DMS114 treated with DMSO at 0.1 percent for 48 hours (cell line): ENCODE measurements around the gene RARB.

Experiments
- DNase-seq: peaks from one replicate; lab custom pipeline; 2025; ENCODE audit not compliant: unreplicated experiment; lab: John Stamatoyannopoulos, UW

Gene RARB

DNA sequence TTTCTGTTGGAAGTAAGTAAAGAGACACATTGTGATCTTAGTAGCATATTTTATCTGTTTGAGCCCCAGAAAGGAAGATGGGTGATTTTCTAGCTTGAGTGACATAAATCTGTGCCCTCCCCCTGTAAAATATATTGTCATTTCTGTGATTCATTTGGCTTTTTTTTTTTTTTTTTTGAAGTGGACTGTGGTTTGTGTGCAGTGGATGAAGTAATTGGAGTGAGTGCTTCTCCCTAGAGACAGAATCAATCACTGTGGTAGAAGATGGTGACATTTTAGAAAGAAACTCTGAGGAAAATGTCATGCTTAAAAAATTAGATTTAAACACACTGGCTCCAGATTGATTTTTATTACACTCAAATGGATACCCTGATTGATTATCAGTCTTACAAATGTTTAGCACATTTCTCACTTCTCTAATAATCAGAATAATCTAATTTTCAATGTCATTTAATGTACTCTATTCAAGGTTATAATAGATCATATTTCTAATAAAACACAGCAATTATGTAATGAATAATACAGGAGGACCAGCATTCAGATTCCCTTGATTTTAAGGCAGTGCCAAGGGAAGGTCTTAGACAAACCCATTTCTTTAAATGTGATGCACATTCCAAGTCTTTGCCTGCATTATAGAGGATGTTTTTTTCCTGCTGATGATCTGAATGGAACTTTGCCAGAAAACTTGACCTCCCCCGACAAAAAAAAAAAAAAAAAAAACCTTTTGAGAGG is 120.0 kb downstream of the RARB start:
- DNase-seq: no peak

DNA sequence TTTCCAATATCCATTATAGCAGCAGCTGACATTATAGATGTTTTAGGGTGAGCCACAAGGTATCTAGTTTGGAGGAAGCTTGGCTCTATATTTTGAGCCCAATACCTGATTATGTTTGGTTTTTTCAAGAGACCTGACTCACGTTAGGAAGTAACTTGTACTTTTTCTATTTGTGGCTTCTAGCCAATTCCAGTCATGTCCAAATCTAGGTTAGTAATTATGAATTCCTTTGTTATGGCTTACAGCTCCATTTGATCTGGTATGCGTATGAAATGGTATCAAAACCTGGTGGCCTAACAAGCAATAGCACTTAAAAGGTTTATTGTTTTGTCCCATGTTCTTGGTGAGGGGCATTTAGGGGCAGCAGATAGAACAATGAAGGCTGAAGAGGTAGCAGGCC is 120.8 kb downstream of the RARB start:
- no peak for DNase-seq

DNA sequence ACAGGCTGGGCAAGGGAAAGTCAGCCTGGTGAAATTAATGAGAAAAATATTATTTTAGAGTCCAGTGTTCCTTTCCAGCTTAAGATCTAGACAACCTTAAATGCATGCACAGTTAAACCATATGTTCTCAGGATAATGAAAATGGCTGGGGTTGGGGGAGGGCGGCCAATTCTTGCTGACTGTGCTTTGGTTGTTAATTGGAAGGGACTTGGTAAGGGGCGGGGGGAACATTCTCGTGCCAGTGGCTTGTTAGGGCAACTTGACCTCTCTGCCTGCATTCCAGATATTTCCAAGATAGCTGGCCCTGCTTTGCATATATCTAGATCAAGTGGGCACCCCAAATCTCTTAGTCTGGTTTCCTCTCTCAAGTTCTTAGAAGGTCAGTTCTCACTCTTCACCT is 124.2 kb downstream of the RARB start:
- DNase-seq: no peak

DNA sequence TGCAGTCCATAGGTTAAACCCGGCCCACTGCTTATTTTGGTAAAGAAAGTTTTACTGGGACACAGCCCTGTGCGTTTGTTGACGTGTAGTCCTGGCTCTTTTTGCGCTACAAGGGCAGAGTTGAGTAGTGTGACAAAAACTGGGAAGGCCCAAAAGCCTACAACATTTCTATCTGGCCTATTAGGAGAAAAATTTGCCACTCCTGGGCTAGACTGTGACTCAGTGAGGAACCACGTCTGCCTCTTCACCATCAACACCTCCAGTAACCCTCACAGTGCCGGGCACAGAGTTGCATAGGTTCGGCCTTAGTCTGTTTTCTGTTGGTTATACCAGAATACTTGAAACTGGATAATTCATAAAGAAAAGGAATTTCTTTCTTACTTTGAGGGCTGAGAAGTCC is 126.3 kb downstream of the RARB start:
- DNase-seq: no peak

DNA sequence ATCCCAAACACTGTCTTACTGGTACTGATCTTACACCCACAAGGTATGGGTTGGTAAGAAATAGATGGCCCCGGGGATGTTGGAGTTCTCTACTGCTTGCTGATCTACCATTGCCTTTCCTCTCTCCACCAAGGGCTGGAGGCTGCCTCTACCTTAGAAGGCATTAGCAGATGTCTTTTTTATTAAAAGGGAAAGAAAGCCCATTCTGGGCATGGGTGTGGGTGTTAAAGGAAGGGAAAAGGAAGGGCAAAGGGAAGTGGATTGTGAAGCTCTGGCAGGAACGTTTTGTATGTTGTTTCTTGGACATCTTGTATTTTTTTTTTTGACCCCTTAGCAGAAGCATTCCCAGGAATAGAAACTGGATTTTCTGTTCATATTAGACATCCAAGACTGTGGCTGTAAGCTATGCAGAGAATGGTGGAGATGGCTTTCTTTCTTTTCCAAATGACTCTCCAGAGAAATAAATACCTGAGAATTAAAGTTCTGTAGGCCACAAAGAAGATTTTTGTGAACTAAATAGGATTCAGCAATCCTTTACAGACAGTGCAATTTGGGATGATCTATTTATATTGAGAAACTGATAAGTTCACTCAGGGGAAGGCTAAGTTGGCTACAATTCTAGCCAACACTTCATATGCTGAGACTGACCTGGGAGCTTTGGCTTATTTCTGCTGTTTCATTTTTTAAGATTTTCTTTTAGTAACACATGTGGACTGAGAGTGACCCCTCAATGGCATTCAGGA is 127.8 kb downstream of the RARB start:
- DNase-seq: no peak

DNA sequence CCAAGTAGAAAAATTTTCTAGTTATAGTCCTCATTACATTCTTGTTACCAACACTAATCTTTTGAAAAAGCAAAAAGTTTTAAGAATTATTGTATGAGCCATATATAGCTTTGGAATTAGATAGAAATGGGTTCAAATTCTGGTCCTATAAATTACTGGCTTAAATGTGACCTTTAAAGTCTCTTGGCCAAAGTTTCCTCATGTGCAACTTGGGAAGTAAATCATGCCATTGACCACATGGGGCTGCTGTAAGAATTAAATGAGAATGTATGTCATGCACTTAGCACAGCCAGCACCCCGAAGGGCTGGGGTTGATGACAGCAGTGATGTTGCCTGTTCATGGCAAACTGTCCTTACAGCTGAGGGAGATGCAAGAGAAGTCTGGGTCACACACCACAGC is 128.4 kb downstream of the RARB start:
- DNase-seq: no peak

DNA sequence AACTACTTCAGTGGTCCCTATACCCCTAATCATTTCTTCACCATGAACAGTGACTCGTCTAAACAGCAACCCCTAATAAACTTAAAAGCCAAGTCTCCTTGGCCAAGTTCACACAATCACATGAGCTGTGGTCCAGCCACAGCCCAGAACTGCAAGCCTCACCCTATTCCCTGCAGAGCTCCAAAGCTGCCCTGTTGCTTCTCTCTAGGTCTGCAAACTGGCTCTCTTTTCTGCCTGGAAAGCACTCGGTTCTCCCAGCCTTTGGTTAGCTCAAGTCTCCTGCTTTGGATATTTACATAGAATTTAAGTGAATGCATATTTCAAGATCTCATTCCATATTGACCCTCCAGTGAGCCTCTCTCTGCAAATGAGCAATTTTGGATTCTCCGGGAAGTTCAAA is 129.6 kb downstream of the RARB start:
- DNase-seq: no peak

DNA sequence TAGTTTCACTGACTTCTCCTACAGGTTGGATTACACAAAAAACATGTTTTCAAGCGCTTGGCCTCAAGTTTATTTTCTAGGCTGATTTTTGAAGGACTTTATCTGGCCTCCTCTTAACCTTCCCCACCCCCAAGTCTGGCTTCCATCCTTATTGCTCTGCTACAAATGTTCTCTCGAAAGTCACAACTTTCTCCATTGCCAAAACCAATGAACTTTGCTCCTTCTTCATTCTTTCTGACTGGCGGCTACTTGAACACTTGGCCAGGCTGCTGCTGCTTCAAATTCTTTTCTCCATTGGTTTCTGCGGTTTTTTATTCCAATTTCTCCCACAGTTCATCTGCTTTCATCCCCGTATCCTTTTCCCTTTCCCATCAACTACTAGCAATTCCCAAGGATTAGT is 130.1 kb downstream of the RARB start:
- no peak for DNase-seq

DNA sequence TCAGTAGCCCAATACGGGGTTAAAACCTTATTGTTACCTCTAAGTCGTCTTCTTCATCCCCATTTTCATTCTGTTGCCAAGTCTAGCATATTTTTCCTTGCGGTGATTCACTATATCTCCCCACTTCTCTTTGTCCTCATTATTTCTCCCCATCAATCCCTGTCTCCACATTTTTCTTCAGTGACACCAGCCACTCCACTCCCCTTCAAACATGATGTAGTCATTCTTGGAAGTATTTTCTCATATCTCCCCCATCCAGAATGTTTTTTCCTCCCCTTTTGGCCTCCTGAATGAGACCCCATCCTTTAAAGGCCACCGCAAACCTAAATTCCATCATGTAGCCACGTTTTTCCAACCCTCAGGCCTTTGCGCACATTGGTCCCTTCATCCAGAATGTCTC is 130.7 kb downstream of the RARB start:
- DNase-seq: no peak

DNA sequence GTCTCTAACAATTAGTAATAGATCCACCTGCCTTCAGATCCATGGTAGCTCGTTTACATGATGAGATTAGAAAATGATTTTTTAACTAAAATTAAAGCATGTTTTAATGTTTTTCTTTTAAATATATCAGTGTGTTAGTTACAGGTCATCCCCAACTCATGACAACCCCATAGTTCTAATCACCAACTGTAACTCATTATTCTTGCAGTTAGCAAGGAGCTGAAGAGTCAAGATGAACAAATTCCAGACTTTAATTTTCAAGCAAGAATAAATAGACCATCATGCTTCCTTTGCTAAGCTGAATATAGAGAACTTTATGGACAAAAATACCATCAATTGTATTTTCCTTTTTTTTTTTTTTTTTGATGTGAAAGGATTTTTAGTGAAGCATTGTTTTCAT is 135.5 kb downstream of the RARB start:
- DNase-seq: no peak

DNA sequence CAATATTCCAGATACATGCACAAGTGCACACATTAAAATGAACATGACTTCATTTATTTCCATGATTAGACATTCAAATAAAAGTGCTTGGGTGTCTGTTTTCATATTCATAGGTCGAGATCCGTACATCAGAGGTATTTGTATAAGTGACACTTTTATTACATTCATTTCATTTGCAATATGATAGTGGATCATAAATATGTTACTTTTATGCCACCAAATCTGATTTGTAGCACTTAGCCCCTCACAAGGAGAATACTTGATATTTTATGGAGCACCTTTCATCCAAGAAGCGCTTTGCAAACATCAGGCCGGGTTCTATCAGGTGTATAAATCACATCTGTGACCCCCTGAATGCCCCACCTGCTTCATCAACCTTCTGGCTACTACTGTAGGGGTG is 136.0 kb downstream of the RARB start:
- no peak for DNase-seq

DNA sequence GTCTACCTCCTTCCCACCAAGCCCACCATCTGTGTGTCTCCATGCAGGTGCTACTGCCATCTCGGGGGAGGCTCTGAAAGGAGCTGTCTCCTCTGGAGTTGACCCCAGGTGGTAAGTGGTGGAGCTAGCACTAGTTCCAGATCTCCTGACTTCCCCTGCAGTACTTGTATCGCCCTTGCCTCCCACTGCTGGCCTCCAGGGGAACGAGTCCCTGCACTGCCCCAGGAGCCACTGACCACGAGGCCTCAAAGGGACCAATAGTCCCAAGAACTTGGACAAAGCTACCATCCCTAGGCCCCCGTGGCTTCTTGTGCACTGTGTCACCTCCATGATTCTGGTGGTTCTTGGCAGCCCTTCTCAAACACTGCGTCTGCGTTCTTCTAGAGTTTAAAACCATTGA is 137.7 kb downstream of the RARB start:
- no peak for DNase-seq

DNA sequence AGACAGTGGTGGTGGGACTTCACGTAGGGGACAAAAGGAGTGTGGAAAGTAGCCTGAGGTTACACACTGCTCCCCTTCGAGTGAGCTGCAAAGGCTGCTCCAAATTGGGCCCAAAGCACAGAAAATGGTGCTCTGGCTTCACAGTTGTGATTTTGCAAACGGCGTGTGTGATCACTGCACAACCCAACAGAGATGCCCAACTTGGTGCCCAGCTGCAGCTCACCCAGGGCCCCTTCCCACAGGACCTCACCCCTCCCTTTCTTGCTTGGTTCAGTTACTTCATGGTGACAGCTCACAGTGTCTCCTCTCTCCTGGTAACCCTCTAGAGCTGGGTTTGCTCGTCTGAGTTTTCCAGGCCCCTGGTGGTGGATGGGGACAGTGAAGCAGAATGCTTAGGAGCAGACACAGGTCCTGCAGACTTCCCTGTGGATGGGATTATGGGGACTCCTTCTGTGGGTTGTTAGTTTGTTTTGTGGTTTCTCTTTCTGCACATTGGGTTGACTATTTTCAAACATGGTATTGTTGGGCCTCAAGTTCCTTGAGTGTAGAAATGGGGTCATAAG is 138.4 kb downstream of the RARB start:
- no peak for DNase-seq

DNA sequence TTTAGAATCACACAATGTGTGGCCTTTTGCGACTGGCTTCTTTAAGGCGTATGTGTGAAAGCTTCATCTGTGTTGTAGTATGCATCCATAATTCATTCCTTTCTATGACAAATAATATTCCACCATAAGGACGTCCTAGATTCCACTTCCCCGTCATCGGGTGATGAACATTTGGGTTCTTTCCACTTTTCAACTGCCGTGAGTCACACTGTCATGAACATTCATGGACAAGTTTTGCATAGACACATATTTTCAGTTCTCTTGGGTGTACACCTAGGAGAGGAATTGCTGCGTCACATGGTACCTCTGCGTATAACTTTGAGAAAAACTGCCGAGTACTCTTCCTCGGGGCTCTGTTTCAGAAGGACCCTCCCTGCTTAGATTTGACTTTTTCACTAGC is 139.3 kb downstream of the RARB start:
- DNase-seq: no peak

DNA sequence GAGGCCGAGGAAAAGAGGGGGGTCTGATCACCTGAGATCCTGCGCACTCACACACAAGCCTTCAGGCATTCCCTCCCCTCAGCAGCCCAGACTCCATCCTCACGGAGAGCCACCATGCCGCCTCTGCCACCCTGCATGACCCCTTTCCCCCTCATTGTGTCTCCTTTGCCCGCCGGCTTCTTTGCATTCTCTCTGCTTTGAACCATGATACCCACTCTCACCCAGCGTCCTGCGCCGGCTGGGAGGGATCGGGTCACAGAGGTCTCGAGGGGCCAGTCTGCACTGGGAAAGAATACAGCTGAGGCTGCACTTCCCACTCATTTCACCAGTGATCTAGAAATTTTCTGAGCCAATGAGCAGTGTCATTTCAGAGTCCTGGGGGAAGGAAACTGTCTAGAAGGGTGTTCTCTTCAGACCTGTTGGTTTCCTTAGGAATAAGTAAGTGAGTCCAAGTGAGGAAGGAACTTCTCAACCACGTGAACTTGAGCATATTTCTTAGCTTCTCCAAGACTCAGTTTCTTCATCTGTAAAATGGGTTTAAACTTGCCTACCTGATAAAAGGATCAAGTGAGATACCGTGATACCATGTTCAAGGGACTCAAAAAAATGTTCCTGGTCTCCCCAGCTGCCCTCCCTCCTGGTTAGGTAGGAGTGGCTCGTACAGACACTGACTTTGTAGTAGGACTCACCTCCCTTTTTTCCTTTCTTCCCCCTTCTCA is 139.9 kb downstream of the RARB start:
- no peak for DNase-seq

DNA sequence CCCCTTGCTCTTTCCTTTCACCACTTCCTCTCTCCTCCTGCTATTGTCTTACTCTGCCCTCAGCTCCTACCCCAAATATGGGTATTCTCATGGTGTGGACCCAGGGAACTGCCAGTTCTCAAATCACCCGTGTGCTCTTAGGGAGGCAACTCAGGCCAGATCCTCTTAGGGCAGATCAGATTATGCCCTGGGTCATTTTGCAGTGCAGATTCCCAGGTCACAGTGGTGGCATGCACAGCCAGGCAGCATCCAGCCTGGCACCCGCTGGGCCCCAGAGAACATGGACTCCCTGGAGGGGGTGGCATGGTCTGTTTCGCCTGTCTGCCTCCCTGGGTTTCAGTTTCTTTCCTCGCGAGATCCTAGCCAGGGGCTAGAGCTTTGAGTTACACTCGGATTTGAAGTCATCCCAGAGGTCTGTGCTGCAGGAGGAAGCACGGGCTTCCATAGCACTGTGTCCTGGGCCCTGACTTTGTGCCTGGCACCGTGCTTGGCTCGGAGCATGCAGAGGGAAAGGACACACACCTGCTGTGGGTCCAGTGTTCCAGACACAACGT is 140.5 kb downstream of the RARB start:
- DNase-seq: no peak

DNA sequence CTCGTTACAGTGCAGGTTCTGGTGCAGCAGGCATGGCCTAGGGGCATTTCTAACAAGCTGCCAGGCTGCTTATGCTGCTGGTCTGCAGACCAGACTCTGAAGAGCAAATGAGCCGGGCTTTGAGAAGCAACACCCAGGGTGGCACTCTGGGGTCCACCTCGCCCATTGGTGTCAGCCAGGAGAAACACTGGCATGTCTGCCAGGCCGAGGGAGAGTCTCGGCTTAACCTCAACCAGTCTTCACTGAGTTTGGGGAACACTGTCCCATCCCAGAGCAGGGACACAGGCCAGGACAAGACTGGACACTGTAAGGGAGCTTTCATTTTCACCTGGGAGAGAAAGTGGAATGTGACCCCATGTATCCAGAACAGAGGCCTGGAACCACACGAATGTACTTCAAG is 143.2 kb downstream of the RARB start:
- no peak for DNase-seq

DNA sequence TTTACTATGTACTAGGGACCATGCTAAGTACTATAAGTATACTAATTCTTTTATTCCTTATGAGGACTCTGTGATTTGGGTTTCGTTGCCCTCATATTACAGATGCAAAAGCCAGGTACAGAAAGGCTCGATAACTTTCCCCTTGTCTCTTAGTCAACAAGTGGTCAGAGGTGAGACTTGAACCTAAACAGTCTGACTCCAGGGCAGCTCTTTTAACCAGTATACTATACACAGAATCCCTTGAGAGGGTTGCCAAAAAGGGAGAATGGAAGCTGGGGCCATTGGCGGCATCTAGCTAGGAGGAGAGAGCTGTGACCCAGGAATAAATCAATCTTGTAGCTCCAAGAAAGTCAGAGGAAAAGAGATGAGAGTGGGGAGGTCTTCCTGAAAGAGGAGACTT is 144.3 kb downstream of the RARB start:
- DNase-seq: no peak

DNA sequence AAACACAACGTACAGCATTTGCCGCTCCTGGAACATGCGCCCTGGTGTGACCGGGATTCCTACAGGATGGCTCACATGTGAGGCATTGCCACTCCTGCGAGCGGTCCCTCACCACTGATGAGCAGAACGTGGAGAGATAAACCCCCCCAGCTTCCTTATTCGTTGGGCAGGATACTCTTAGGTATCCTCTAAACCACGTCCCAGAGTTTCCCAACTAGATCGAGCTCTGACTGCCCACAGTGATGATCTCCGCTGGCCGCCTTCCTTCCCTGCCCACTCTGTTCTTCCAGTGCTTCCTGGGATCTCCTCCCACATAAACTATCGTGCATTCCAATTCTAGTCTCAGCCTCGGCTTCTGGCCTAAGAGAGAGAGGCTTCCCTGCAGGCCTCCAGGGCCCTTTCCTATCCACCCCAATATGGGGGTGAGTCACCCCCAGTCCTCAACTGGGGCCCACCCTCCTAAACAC is 144.9 kb downstream of the RARB start:
- DNase-seq: no peak

DNA sequence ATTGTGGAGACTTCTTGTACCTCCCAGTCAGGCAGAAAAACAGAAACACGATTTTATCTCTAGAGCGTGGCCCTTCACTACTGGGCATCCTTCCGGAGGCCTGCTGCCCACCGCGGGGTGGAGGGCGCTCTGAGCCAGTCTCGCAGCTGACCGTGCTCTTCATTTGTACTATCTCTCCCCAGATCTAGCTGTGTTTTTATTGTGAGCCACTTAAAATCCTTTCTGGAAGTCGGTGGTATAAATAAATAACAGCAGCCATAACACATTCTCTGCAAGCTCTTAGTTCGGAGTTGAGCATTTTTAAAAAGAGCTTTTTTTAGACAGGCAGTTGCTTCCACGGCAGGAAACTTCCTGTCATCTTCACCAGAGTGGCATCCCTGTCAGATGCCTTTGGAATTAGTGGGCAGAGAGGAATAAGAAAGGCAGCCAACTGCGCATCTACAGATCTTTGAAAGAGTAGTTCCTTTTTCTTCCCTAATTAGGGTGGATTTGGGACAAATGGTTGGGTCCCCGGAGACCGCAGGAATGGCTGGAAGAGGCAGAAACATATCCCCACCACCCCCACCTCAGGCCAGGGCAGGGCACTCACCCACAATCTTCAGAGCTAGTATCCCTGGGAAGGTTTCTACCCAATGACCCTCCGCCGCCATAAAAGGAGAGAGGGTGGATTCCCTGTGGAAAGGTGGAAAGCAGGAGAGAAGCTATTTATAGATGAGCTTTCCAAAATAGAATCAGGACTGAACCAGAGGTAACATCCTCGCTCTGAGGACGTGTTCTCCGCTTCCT is 145.5 kb downstream of the RARB start:
- DNase-seq: no peak
